HG03342 (cell line): Measurements from ENCODE around the gene TICRR.

Source experiments
- ATAC-seq: cut with Tn5 transposase; IDR thresholded peaks from one replicate; pipeline ENCODE4 v1.9.1; 2021; ENCODE audit warnings: mild to moderate bottlenecking, moderate library complexity; ENCODE audit not compliant: unreplicated experiment

Gene TICRR

GRCh38 chr15:89652131-89652530, 76.9 kb downstream of the TICRR start:
- ATAC-seq = no peak

GRCh38 chr15:89652666-89653065, 77.4 kb downstream of the TICRR start:
- ATAC-seq = no peak

GRCh38 chr15:89653578-89653977, 78.3 kb downstream of the TICRR start:
- no peak for ATAC-seq

GRCh38 chr15:89654301-89654761, 79.1 kb downstream of the TICRR start:
- no peak for ATAC-seq

GRCh38 chr15:89654847-89655805, 79.9 kb downstream of the TICRR start, which contains the start of gene KIF7:
Gene KIF7 (minus strand): TSS chr15:89655467. CDS start chr15:89652930, 2,537 bp downstream.
- ATAC-seq = no peak

GRCh38 chr15:89656116-89656815, 81.0 kb downstream of the TICRR start:
- ATAC-seq = no peak

GRCh38 chr15:89657686-89658200, 82.5 kb downstream of the TICRR start:
- ATAC-seq = no peak

- ATAC-seq = no peak
Measured at GRCh38 chr15:89659295-89659694, 84.0 kb downstream of the TICRR start.

GRCh38 chr15:89660556-89660955, 85.3 kb downstream of the TICRR start:
- ATAC-seq = no peak

GRCh38 chr15:89662893-89663626, 87.8 kb downstream of the TICRR start:
- no peak for ATAC-seq

GRCh38 chr15:89664441-89665350, 89.4 kb downstream of the TICRR start:
- no peak for ATAC-seq

- ATAC-seq = no peak
Measured at GRCh38 chr15:89665449-89666181, 90.3 kb downstream of the TICRR start.

GRCh38 chr15:89666184-89666857, 91.1 kb downstream of the TICRR start:
- ATAC-seq = no peak

- ATAC-seq = no peak
Measured at GRCh38 chr15:89666858-89667705, 91.8 kb downstream of the TICRR start.

- ATAC-seq = no peak
Measured at GRCh38 chr15:89667706-89667960, 92.4 kb downstream of the TICRR start.

GRCh38 chr15:89668171-89668570, 92.9 kb downstream of the TICRR start:
- no peak for ATAC-seq

- ATAC-seq = no peak
Measured at GRCh38 chr15:89669309-89669865, 94.1 kb downstream of the TICRR start.

GRCh38 chr15:89669941-89670340, 94.7 kb downstream of the TICRR start:
- no peak for ATAC-seq
